Measurements from ENCODE around the gene NYAP2. TPM values are rescaled to one million over a fixed set of nuclear protein-coding genes. Genes with fewer than 3 reads are reported as not detected.

The NYAP2 gene
- total and polyA plus RNA-seq, 10 of the 15 experiments (the other 5 are each of a cell fraction or from before 2014, with no cell fraction given): 0.03 TPM; not detected in 9

DNA sequence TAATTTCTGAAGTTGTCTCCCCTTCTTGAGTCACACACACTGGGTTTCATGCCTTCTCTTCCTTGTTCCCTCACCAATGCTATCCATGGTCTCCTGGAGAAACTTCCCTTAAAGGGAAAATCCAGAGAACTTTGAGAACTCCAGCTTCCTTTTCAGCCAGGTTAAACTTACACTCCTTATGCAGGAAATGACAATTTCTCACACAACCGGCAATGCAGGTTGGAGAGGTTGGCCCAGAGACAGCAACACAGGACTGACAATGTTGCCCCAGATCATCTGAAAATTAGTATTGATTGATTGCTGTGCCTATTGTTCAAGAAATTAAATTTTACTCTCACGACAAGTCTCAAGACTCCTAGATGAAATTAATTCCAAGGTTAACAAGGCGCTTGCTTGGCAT lies 292.2 kb downstream of the NYAP2 start:
- Histone ChIP-seq H3K4me3 (no peak overlapping the region), H3K4me1 (ENCODE audit: control insufficient read depth, insufficient read depth, low read length) (no peaks in the 10 kb centered on the region), H3K9me3 (replicated peaks; ENCODE audit: control insufficient read depth, insufficient read depth, low read length) (no peaks in the 10 kb centered on the region), H3K36me3 (ENCODE audit: control insufficient read depth in 2 of 2, insufficient read depth in 2 of 2, low read length in 1 of 2) (no peaks in the 10 kb centered on the region), H2AFZ (ENCODE audit: control insufficient read depth, low read depth, low read length) (no peak overlapping the region), H4K20me1 (ENCODE audit: control insufficient read depth, insufficient read depth) (no peaks in the 10 kb centered on the region), H3K4me2 (ENCODE audit: control insufficient read depth, insufficient read depth) (no peak overlapping the region), H3K27me3 (replicated peaks in 1 of 2; ENCODE audit: control insufficient read depth in 2 of 2, insufficient read depth in 2 of 2, low read length in 1 of 2) (no peaks in the 10 kb centered on the region), H3K27ac (ENCODE audit: control insufficient read depth, insufficient read depth) (no peak overlapping the region), H3K9ac (ENCODE audit: control insufficient read depth, insufficient read depth, low read length) (no peak overlapping the region), H3K79me2 (ENCODE audit: control insufficient read depth, insufficient read depth, low read length) (no peaks in the 10 kb centered on the region)
- SMC1A ChIA-PET (ENCODE audit: uncharacterized antibody, unreplicated experiment): no interaction called here
- in situ Hi-C loops (cut with MboI) (no loop called here), intact Hi-C loops (cut with micrococcal nuclease; ENCODE audit: unreplicated experiment) (no loop called here)
- CTCF ChIA-PET: no interaction called here
- RAD21 ChIA-PET (ENCODE audit: unreplicated experiment): no interaction called here
- no peak for FAIRE-seq
- 34% methylated on average over 3 of the region's 3 CpGs for WGBS (ENCODE audit: insufficient coverage, insufficient replicate concordance, low lambda C conversion rate, missing lambda C conversion rate)
- BruUV-seq (replicated peaks): no TSS peak
- POLR2A ChIA-PET: no interaction called here
- ATAC-seq: no peak
- no peak for DNase-seq (ENCODE audit: low read depth, low spot score)
- no peak for TF ChIP-seq ZZZ3 (IDR thresholded peaks at IDR 0.05; ENCODE audit: control insufficient read depth, insufficient read length, low read depth)
- TF ChIP-seq IKZF2 (IDR thresholded peaks at IDR 0.05): no peak
- TF ChIP-seq SIX5 (IDR thresholded peaks at IDR 0.05; ENCODE audit: low read depth, low read length, severe bottlenecking): no peak
- TF ChIP-seq, protein P1, sequence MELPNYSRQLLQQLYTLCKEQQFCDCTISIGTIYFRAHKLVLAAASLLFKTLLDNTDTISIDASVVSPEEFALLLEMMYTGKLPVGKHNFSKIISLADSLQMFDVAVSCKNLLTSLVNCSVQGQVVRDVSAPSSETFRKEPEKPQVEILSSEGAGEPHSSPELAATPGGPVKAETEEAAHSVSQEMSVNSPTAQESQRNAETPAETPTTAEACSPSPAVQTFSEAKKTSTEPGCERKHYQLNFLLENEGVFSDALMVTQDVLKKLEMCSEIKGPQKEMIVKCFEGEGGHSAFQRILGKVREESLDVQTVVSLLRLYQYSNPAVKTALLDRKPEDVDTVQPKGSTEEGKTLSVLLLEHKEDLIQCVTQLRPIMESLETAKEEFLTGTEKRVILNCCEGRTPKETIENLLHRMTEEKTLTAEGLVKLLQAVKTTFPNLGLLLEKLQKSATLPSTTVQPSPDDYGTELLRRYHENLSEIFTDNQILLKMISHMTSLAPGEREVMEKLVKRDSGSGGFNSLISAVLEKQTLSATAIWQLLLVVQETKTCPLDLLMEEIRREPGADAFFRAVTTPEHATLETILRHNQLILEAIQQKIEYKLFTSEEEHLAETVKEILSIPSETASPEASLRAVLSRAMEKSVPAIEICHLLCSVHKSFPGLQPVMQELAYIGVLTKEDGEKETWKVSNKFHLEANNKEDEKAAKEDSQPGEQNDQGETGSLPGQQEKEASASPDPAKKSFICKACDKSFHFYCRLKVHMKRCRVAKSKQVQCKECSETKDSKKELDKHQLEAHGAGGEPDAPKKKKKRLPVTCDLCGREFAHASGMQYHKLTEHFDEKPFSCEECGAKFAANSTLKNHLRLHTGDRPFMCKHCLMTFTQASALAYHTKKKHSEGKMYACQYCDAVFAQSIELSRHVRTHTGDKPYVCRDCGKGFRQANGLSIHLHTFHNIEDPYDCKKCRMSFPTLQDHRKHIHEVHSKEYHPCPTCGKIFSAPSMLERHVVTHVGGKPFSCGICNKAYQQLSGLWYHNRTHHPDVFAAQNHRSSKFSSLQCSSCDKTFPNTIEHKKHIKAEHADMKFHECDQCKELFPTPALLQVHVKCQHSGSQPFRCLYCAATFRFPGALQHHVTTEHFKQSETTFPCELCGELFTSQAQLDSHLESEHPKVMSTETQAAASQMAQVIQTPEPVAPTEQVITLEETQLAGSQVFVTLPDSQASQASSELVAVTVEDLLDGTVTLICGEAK (IDR thresholded peaks at IDR 0.05; ENCODE audit: borderline replicate concordance): no peak
- TF ChIP-seq, protein P2, sequence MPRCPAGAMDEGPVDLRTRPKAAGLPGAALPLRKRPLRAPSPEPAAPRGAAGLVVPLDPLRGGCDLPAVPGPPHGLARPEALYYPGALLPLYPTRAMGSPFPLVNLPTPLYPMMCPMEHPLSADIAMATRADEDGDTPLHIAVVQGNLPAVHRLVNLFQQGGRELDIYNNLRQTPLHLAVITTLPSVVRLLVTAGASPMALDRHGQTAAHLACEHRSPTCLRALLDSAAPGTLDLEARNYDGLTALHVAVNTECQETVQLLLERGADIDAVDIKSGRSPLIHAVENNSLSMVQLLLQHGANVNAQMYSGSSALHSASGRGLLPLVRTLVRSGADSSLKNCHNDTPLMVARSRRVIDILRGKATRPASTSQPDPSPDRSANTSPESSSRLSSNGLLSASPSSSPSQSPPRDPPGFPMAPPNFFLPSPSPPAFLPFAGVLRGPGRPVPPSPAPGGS (IDR thresholded peaks at IDR 0.05; ENCODE audit: borderline replicate concordance, insufficient read depth, low read depth, low read length, poor library complexity, severe bottlenecking): no peak
- no peak for TF ChIP-seq RFX5 (IDR thresholded peaks at IDR 0.05; ENCODE audit: low read depth, low read length)
- TF ChIP-seq BACH1 (IDR thresholded peaks at IDR 0.05; ENCODE audit: borderline replicate concordance): no peak
- TF ChIP-seq MYC (IDR thresholded peaks at IDR 0.05; ENCODE audit: insufficient read depth, insufficient read length, insufficient replicate concordance, low read length, severe bottlenecking): no peak
- TF ChIP-seq, protein P3, sequence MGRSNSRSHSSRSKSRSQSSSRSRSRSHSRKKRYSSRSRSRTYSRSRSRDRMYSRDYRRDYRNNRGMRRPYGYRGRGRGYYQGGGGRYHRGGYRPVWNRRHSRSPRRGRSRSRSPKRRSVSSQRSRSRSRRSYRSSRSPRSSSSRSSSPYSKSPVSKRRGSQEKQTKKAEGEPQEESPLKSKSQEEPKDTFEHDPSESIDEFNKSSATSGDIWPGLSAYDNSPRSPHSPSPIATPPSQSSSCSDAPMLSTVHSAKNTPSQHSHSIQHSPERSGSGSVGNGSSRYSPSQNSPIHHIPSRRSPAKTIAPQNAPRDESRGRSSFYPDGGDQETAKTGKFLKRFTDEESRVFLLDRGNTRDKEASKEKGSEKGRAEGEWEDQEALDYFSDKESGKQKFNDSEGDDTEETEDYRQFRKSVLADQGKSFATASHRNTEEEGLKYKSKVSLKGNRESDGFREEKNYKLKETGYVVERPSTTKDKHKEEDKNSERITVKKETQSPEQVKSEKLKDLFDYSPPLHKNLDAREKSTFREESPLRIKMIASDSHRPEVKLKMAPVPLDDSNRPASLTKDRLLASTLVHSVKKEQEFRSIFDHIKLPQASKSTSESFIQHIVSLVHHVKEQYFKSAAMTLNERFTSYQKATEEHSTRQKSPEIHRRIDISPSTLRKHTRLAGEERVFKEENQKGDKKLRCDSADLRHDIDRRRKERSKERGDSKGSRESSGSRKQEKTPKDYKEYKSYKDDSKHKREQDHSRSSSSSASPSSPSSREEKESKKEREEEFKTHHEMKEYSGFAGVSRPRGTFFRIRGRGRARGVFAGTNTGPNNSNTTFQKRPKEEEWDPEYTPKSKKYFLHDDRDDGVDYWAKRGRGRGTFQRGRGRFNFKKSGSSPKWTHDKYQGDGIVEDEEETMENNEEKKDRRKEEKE (IDR thresholded peaks at IDR 0.05): no peak
- no peak for TF ChIP-seq YY1 (IDR thresholded peaks at IDR 0.05; ENCODE audit: low read depth, low read length)
- TF ChIP-seq KLF5 (IDR thresholded peaks at IDR 0.05; ENCODE audit: partially characterized antibody): no peak
- TF ChIP-seq, protein P4, sequence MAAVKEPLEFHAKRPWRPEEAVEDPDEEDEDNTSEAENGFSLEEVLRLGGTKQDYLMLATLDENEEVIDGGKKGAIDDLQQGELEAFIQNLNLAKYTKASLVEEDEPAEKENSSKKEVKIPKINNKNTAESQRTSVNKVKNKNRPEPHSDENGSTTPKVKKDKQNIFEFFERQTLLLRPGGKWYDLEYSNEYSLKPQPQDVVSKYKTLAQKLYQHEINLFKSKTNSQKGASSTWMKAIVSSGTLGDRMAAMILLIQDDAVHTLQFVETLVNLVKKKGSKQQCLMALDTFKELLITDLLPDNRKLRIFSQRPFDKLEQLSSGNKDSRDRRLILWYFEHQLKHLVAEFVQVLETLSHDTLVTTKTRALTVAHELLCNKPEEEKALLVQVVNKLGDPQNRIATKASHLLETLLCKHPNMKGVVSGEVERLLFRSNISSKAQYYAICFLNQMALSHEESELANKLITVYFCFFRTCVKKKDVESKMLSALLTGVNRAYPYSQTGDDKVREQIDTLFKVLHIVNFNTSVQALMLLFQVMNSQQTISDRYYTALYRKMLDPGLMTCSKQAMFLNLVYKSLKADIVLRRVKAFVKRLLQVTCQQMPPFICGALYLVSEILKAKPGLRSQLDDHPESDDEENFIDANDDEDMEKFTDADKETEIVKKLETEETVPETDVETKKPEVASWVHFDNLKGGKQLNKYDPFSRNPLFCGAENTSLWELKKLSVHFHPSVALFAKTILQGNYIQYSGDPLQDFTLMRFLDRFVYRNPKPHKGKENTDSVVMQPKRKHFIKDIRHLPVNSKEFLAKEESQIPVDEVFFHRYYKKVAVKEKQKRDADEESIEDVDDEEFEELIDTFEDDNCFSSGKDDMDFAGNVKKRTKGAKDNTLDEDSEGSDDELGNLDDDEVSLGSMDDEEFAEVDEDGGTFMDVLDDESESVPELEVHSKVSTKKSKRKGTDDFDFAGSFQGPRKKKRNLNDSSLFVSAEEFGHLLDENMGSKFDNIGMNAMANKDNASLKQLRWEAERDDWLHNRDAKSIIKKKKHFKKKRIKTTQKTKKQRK (IDR thresholded peaks at IDR 0.05; ENCODE audit: low read depth, low read length): no peak
- no peak for TF ChIP-seq POU2F2 (IDR thresholded peaks at IDR 0.05; ENCODE audit: borderline replicate concordance, low read depth, low read length)

All from GM12878 (cell line).